MCF 10A (cell line): ENCODE measurements around the gene QKI. TPM values are rescaled to one million over a fixed set of nuclear protein-coding genes. Genes with fewer than 3 reads are reported as not detected.
A peak's percentile ranks its signal among the peaks of the same experiment; 100 is the strongest.
"Not testable (repeated sequence)": the region's sequence is repeated elsewhere in the genome, so short reads cannot be mapped to it uniquely, and the experiment has no call there.

ENCODE experiments used
- BruUV-seq: library from RNA; stranded (reverse); fragments of 400-500 nt; replicated peaks from 2 replicates; lab custom pipeline; 2021; lab: Mats Ljungman, UMichigan
- CTCF ChIA-PET: fragments of 300-600 bp; sonication (Branson Sonifier 250); formaldehyde crosslinking; extraction: SDS; loops from one replicate; lab custom pipeline; 2021; ENCODE audit warnings: antibody characterized with exemption, inconsistent platforms; lab: Yijun Ruan, JAX
- POLR2A ChIA-PET: fragments of 300-600, 350-650 bp; sonication (Branson Sonifier 250); formaldehyde crosslinking; extraction: SDS; loops from one replicate; lab custom pipeline; 2020; ENCODE audit warnings: antibody characterized with exemption, inconsistent platforms; lab: Yijun Ruan, JAX
- DNase-seq: peaks from one replicate; pipeline ENCODE4 v3.0.0-alpha.2; 2018; ENCODE audit not compliant: unreplicated experiment
- H3K27ac Mint-ChIP-seq: one replicate; pipeline ENCODE4 v1.8.0; 2022; ENCODE audit warnings: mild to moderate bottlenecking, low read depth, mixed read lengths; ENCODE audit not compliant: unreplicated experiment
- H3K27me3 Mint-ChIP-seq: one replicate; pipeline ENCODE4 v1.8.0; 2022; ENCODE audit warnings: mixed read lengths; ENCODE audit not compliant: insufficient read depth, unreplicated experiment
- H3K36me3 Mint-ChIP-seq: one replicate; pipeline ENCODE4 v1.8.0; 2022; ENCODE audit warnings: mild to moderate bottlenecking, moderate library complexity, mixed read lengths; ENCODE audit not compliant: insufficient read depth, unreplicated experiment
- H3K4me1 Mint-ChIP-seq: one replicate; pipeline ENCODE4 v1.8.0; 2022; ENCODE audit warnings: mixed read lengths; ENCODE audit not compliant: insufficient read depth, unreplicated experiment
- H3K4me3 Mint-ChIP-seq: one replicate; pipeline ENCODE4 v1.8.0; 2022; ENCODE audit warnings: mild to moderate bottlenecking, moderate library complexity, mixed read lengths; ENCODE audit not compliant: unreplicated experiment
- H3K9me3 Mint-ChIP-seq: one replicate; pipeline ENCODE4 v1.8.0; 2022; ENCODE audit warnings: mixed read lengths; ENCODE audit not compliant: unreplicated experiment
- CTCF ChIP-seq: fragments of 200-600 bp; IDR thresholded peaks from one replicate; pipeline ENCODE4 v1.8.0; 2022; ENCODE audit warnings: antibody characterized with exemption, mild to moderate bottlenecking; ENCODE audit not compliant: unreplicated experiment
- intact Hi-C: fragments of 100-400 bp; cut with micrococcal nuclease; formaldehyde crosslinking; loops from 2 replicates; pipeline ENCODE4 v1.14.1; 2022
- total RNA-seq: library from RNA; stranded (reverse); gene quantifications from 2 replicates; pipeline ENCODE4 v1.2.3, GENCODE V29; 2022

QKI gene
- total RNA-seq, 1 experiment from 2014 or later = 272 TPM

DNA sequence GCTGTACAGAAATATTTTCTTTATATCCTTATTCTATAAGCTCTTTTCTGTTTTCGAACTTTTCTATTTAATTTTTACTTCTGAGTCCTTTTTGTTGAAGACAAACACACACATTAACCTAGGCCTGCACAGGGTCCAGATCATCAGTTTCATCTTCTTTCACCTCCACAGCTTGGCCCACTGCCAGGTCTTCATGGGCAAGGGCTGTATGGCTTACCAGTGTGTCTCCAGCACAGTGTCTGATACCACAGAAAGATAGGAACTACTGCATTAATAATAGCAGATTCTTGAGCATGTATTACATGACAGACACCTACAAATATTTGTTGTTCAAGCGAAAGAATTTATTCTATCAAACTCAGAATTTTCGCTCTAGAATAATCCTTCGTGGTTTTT is 24.4 kb downstream of the QKI start:
- TF ChIP-seq CTCF = no peak
- intact Hi-C loops = no loop called here
- Mint-ChIP-seq H3K27ac (no peak overlapping the region), H3K4me3 (no peak overlapping the region), H3K4me1 (peaks cover 26% of the 10 kb centered on the region), H3K27me3 (no peaks in the 10 kb centered on the region), H3K36me3 (peaks cover 15% of the 10 kb centered on the region), H3K9me3 (no peaks in the 10 kb centered on the region)
- ChIA-PET CTCF (interaction anchor here (0.5 kb wide), 1 partner anchor 489 kb away, joined by 3 read pairs; no protein-coding TSS in a partner anchor), POLR2A (interaction anchor here (0.7 to 1.9 kb wide), 3 partner anchors 10 to 673 kb away, joined by 3 to 6 read pairs (median 5); no protein-coding TSS in a partner anchor)
- DNase-seq = peak; percentile 42
- BruUV-seq = no TSS peak

- H3K27me3 Mint-ChIP-seq, H3K27ac Mint-ChIP-seq, DNase-seq, intact Hi-C loops, CTCF ChIA-PET, BruUV-seq, H3K9me3 Mint-ChIP-seq, H3K4me3 Mint-ChIP-seq: not testable (repeated sequence)
- Mint-ChIP-seq H3K36me3 (peaks cover 18% of the 10 kb centered on the region), H3K4me1 (peaks cover 29% of the 10 kb centered on the region)
- POLR2A ChIA-PET = interaction anchor here (0.7 to 1.9 kb wide), 4 partner anchors 9 to 672 kb away, joined by 3 to 6 read pairs (median 4); no protein-coding TSS in a partner anchor
These were observed 24.9 kb downstream of the QKI start for GRCh38 chr6:163439390-163439789.

- H3K27me3 Mint-ChIP-seq = no peaks in the 10 kb centered on the region
- no peak for DNase-seq
- H3K4me3 Mint-ChIP-seq = no peak overlapping the region
- peaks cover 20% of the 10 kb centered on the region for H3K36me3 Mint-ChIP-seq
- no peaks in the 10 kb centered on the region for H3K9me3 Mint-ChIP-seq
- BruUV-seq = no TSS peak
- no peak for TF ChIP-seq CTCF
- ChIA-PET POLR2A (interaction anchor here (0.5 to 1.9 kb wide), 4 partner anchors 9 to 30 kb away, joined by 3 to 6 read pairs (median 4); no protein-coding TSS in a partner anchor), CTCF (no interaction called here)
- intact Hi-C loops = no loop called here
- H3K27ac Mint-ChIP-seq = no peak overlapping the region
- H3K4me1 Mint-ChIP-seq = peaks cover 29% of the 10 kb centered on the region
These were observed 25.5 kb downstream of the QKI start for GRCh38 chr6:163439997-163440396.

DNA sequence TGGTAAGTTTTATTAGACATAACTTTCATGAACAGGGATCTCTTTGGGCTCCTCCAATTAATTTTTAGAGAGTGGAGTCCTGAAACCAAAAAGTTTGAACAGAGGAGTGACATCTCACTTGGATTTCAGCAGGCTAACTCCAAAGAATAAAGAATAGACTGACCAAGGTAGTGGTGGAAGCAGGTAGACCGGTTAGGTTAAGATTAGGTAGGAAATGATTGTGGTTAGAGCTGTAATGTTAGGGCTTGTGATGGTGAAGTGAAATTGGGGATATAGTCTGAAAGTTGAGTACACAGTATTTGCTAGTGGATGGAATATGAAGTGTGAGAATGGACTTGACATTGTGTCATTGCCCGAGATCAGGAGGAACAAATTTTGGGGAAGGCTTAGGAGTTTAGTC is 27.8 kb downstream of the QKI start:
- no peak for TF ChIP-seq CTCF
- ChIA-PET CTCF (no interaction called here), POLR2A (interaction anchor here (0.6 to 1.8 kb wide), 4 partner anchors 14 to 583 kb away, joined by 3 read pairs; no protein-coding TSS in a partner anchor)
- no peak overlapping the region for H3K4me3 Mint-ChIP-seq
- no peak for DNase-seq
- H3K4me1 Mint-ChIP-seq = peaks cover 32% of the 10 kb centered on the region
- no peaks in the 10 kb centered on the region for H3K27me3 Mint-ChIP-seq
- no peaks in the 10 kb centered on the region for H3K9me3 Mint-ChIP-seq
- H3K27ac Mint-ChIP-seq = peak overlapping the region; percentile 0
- peaks cover 20% of the 10 kb centered on the region for H3K36me3 Mint-ChIP-seq
- intact Hi-C loops = no loop called here
- BruUV-seq = no TSS peak
